Heart left ventricle (tissue), 16 donors: ENCODE measurements around the gene ADH4. TPM values are rescaled to one million over a fixed set of nuclear protein-coding genes. Genes with fewer than 3 reads are reported as not detected.

Experiments
- ATAC-seq, 4 donors: fragments of 200-7000 bp; cut with Tn5 transposase; one replicate each; pipeline ENCODE4 v1.9.1; 2020 to 2022; ENCODE audit warnings: moderate library complexity in 4 of 4, mild to moderate bottlenecking in 3 of 4, moderate number of reproducible peaks in 1 of 4
- DNase-seq, 5 donors: peaks; one replicate each; pipeline ENCODE4 v3.0.0-alpha.2; 2020
- H3K27ac ChIP-seq, 12 donors: fragments of 200-600 bp; sonication (generic) in 4 of 12; one replicate each; pipeline versions ENCODE4 v1.5.0 to v1.8.0; 2016 to 2022; ENCODE audit warnings: mild to moderate bottlenecking in 2 of 12
- H3K27me3 ChIP-seq, 9 donors: fragments of 200-600 bp; sonication (generic) in 2 of 9; one replicate each; pipeline versions ENCODE4 v1.5.1 to v1.8.0; 2016 to 2022; ENCODE audit warnings: mild to moderate bottlenecking in 3 of 9
- H3K36me3 ChIP-seq, 9 donors: fragments of 200-600 bp; sonication (generic) in 2 of 9; one replicate each; pipeline versions ENCODE4 v1.5.0 to v1.8.0; 2018 to 2022; ENCODE audit warnings: mild to moderate bottlenecking in 2 of 9
- H3K4me1 ChIP-seq, 12 donors: fragments of 200-600 bp; sonication (generic) in 4 of 12; one replicate each; pipeline versions ENCODE4 v1.5.0 to v1.8.0; 2016 to 2022; ENCODE audit warnings: mild to moderate bottlenecking in 3 of 12
- H3K4me3 ChIP-seq, 12 donors: fragments of 200-600 bp; sonication (generic) in 4 of 12; one replicate each; pipeline versions ENCODE4 v1.5.0 to v1.8.0; 2017 to 2022; ENCODE audit warnings: mild to moderate bottlenecking in 9 of 12, moderate library complexity in 4 of 12
- H3K9me3 ChIP-seq, 12 donors: fragments of 200-600 bp; sonication (generic) in 4 of 12; one replicate each; pipeline versions ENCODE4 v1.5.0 to v1.8.0; 2016 to 2022; ENCODE audit warnings: mild to moderate bottlenecking in 1 of 12
- POLR2A ChIP-seq, 2 donors: fragments of 450-650 bp; IDR thresholded peaks; one replicate each; pipeline ENCODE4 v1.6.1; 2017; ENCODE audit warnings: antibody characterized with exemption in 2 of 2, mild to moderate bottlenecking in 2 of 2, moderate library complexity in 2 of 2
- WGBS, 4 donors: extraction: QIAGEN DNeasy Blood & Tissue Kit in 2 of 4; methylation state at CpG; one replicate each; pipeline versions ENCODE4 v1.1.5 to v1.1.7; 2013 to 2018; 5-methylcytosine and 5-hydroxymethylcytosine counted together
- intact Hi-C, 10 donors: fragments of 100-400 bp; cut with DNase I; formaldehyde crosslinking; loops; one replicate each; pipeline versions ENCODE4 v1.11.1 to v1.14.2; 2022
- polyA plus RNA-seq, 2 donors: library from polyadenylated mRNA; stranded (reverse); fragments of 200-250 nt; gene quantifications; one replicate each; pipeline ENCODE4 v1.2.3, GENCODE V29; 2013
- total RNA-seq, 9 donors: library from RNA; depleted of rRNA in 2 of 9; stranded (reverse); fragments of >200 nt in 2 of 9; fragmentation: NEBNext Ultra II Directional in 3 of 9; extraction: Animal tissue kit (Norgen Biotek cat#: 25700) in 3 of 9; gene quantifications; one replicate each; pipeline versions ENCODE4 v1.1.0 to v1.2.4, GENCODE V29; 2016 to 2023
- TF ChIP-seq, protein P1 (sequence below), 12 donors: fragments of 200-600 bp; sonication (generic) in 4 of 12; IDR thresholded peaks; one replicate each; pipeline versions ENCODE4 v1.5.0 to v1.8.0; 2018 to 2022; ENCODE audit warnings: antibody characterized with exemption in 12 of 12, mild to moderate bottlenecking in 5 of 12
- donor health status: ischemic (EF 13 %, LVEDD 7.1; RV severe dilation, severe dysfunction).
- donor health status: healthy with polysubstance abuse.
- donor health status: DM: no; HTN: yes; CAD: no.
- donor health status: DM: no; HTN: no; CAD: no.
- donor health status: ischemic (EF 25% LVEDD 6.9; RV normal size, moderate dysfunction).
- donor health status: ischemic (EF 25% LVEDD 5.7; RV mildly dilated, moderate dysfunction).
- donor health status: healthy.
- donor health status: DM: yes; HTN: yes; CAD: no.
- donor health status: ischemic (EF 35%, LVEDD 5.7; RV mildly dilated, moderate dysfunction).
- donor health status: nonischemic (EF 11% LVEDD 7.7; RV severe dilation, severe dysfunction).
- donor health status: DM: yes; HTN: yes; CAD: no.
- donor health status: PGD.
- donor health status: ischemic (EF 29% LVEDD 5.4; RV normal size, mild dysfunction).
- donor health status: nonischemic (EF 23%, LVEDD 6.1; RV moderate dilation, normal function).

Gene ADH4
- total and polyA plus RNA-seq, 11 donors, result 0.12 TPM; not detected in 10

DNA sequence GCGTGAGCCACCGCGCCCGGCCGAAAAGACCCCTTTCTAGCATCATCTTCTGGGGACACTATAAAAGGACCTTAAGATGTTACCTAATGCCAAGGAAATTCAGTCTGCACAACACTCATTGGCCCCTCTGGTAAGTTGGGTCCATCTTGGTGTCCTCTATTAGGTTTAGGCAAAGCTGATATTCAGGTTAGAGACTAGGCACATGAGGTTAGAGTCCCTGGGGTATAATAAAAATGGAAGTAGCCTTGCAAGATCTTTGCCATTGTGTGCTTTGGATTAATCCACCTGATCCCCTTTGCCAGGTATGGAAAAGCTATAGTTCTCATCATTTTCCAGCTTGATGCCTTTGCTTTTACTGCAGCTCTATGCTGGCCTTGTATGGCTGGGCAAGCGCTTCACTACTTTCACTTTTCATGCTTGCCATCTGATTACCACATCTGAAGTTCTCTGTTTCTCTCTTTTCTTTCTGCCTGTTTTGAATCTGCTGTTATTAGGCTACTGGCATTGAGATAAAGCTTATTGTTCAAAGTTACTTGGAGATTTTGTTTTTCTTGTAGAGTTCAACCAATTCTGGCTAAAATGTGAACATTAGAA, 5.4 kb upstream of the ADH4 start:
- ATAC-seq (no peak), DNase-seq (no peak)
- no peaks in the 10 kb centered on the region for H3K9me3 ChIP-seq
- H3K4me3 ChIP-seq, result no peak overlapping the region
- WGBS, 4 donors, result 38 to 89% (median 44%) methylated on average over 1 to 2 of the region's 6 CpGs
- intact Hi-C loops, result no loop called here
- no peak overlapping the region for H3K27ac ChIP-seq
- TF ChIP-seq, protein P1, sequence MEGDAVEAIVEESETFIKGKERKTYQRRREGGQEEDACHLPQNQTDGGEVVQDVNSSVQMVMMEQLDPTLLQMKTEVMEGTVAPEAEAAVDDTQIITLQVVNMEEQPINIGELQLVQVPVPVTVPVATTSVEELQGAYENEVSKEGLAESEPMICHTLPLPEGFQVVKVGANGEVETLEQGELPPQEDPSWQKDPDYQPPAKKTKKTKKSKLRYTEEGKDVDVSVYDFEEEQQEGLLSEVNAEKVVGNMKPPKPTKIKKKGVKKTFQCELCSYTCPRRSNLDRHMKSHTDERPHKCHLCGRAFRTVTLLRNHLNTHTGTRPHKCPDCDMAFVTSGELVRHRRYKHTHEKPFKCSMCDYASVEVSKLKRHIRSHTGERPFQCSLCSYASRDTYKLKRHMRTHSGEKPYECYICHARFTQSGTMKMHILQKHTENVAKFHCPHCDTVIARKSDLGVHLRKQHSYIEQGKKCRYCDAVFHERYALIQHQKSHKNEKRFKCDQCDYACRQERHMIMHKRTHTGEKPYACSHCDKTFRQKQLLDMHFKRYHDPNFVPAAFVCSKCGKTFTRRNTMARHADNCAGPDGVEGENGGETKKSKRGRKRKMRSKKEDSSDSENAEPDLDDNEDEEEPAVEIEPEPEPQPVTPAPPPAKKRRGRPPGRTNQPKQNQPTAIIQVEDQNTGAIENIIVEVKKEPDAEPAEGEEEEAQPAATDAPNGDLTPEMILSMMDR (IDR thresholded peaks at IDR 0.05), result no peak
- no peaks in the 10 kb centered on the region for H3K27me3 ChIP-seq
- no peaks in the 10 kb centered on the region for H3K4me1 ChIP-seq
- H3K36me3 ChIP-seq, result no peaks in the 10 kb centered on the region

DNA sequence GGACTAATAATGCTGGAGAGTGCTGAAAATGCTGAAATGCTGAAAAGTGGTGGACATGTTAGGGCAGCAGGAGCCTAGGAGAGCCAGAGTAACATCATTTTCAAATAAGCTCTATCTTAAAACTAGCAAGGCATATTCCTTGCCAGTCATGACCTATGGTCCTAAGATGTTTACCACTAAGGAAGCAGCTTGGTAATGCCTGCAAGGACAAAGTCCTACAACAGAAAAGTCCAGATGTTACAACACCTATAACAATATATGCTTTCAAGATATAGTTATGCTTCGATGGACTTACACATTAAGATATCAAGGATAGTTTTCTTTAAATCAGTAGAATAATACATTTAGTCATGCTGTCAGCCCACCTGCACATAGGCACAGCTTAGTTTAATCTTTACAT, 4.5 kb upstream of the ADH4 start:
- ATAC-seq (no peak), DNase-seq (no peak)
- Histone ChIP-seq H3K27me3 (no peaks in the 10 kb centered on the region), H3K27ac (no peak overlapping the region), H3K4me3 (no peak overlapping the region), H3K9me3 (no peaks in the 10 kb centered on the region), H3K4me1 (peaks cover 0 to 3% (median 0%) of the 10 kb centered on the region in 12 donors), H3K36me3 (no peaks in the 10 kb centered on the region)
- TF ChIP-seq, protein P1 (IDR thresholded peaks at IDR 0.05), result no peak
- TF ChIP-seq POLR2A (IDR thresholded peaks at IDR 0.05), result no peak
- intact Hi-C loops, result no loop called here
- WGBS, 4 donors, result 92 to 100% (median 97%) methylated on average over 1 of the region's 1 CpG

DNA sequence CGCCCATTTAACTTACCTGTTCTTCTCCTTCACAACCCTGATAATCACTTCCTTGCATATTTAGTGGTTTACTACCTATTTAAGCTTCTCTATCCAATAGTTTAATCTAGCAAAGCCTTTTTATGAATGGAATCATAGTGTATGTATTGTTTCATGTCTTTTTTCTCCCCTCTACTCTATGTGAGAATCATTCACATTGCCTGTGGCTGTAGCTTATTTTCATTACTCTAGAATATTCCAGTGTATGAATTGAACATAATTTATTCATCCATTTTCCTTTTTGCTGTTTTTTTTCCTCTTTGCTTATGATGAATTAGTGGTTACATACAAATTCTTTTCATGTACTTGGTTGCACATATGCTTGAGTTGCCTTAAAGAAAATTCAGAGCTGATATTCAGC, 490 bp upstream of the ADH4 start:
- intact Hi-C loops, result no loop called here
- Histone ChIP-seq H3K4me3 (no peak overlapping the region), H3K27me3 (no peaks in the 10 kb centered on the region), H3K27ac (peak overlapping the region in 1 of 12 donors; percentile 2), H3K4me1 (peaks cover 0 to 3% (median 0%) of the 10 kb centered on the region in 12 donors), H3K9me3 (no peaks in the 10 kb centered on the region), H3K36me3 (no peaks in the 10 kb centered on the region)
- no peak for ATAC-seq
- DNase-seq, result no peak
- WGBS, 4 donors, result 94 to 97% (median 95%) methylated on average over 1 of the region's 1 CpG
- TF ChIP-seq, protein P1 (IDR thresholded peaks at IDR 0.05), result no peak
- no peak for TF ChIP-seq POLR2A (IDR thresholded peaks at IDR 0.05)

DNA sequence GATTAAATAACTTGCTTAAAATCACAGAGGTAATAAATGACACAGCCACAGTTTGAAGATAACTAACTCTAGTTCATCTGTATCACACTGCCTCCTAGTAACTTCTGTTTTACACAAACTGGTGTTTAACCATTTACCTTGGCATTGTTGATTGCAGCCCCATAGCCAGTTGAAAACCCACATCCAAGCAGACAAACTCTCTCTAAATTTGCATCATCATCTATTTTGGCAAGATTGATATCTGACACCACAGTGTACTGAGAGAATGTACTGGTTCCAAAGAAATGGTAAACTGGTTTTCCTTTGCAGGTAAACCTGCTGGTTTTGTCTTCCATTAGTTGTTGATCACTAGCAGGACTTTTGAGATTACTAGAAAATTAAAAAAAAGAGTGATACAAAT, 7.8 kb downstream of the ADH4 start:
- H3K9me3 ChIP-seq, result no peaks in the 10 kb centered on the region
- DNase-seq (no peak), ATAC-seq (no peak)
- no peaks in the 10 kb centered on the region for H3K27me3 ChIP-seq
- no peak for TF ChIP-seq POLR2A (IDR thresholded peaks at IDR 0.05)
- TF ChIP-seq, protein P1 (IDR thresholded peaks at IDR 0.05), result no peak
- H3K4me1 ChIP-seq, result no peaks in the 10 kb centered on the region
- H3K4me3 ChIP-seq, result no peak overlapping the region
- H3K36me3 ChIP-seq, result no peaks in the 10 kb centered on the region
- intact Hi-C loops, result no loop called here
- no peak overlapping the region for H3K27ac ChIP-seq
